RKO (cell line): ENCODE measurements around the gene ATXN10.

ENCODE experiments used
- DNase-seq: peaks from one replicate; pipeline ENCODE4 v3.0.0-alpha.2; 2016; ENCODE audit warnings: low spot score

ATXN10 gene

DNA sequence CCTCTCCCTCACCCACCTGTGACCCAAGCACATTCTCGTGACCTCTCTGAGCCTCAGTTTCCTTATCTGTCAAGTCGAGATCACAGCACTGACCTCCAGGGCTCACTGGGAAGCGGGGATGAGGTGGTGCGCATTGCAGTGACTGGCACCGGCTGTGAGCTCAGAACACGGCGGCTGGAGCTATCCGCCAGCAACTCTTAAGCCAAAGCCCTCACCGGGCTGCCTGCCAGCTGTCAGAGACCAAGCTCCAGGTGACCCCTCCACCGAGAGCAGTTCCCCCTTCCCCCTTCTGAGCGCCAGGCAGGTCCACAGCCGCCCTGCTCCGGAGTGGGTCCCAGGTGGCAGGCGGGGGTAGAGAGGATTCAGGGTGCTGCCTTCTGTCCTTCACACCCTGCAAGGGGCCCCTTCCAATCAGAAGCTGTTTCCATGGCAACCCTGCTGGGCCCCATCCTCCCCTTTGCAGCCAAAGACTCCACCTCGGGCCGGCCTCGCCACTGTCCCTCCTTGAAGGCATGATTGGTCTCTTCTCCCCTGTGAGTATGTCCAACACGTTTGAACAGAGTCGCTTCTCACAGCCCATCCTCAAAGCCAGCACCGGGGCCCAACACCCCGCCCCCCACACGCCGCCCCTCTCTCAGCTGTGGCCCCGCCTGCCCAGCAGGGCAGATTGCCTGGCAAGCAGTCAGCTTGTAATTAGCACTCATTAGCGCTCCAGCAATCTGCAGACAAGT is 206.6 kb downstream of the ATXN10 start:
- DNase-seq = peak; percentile 5

DNA sequence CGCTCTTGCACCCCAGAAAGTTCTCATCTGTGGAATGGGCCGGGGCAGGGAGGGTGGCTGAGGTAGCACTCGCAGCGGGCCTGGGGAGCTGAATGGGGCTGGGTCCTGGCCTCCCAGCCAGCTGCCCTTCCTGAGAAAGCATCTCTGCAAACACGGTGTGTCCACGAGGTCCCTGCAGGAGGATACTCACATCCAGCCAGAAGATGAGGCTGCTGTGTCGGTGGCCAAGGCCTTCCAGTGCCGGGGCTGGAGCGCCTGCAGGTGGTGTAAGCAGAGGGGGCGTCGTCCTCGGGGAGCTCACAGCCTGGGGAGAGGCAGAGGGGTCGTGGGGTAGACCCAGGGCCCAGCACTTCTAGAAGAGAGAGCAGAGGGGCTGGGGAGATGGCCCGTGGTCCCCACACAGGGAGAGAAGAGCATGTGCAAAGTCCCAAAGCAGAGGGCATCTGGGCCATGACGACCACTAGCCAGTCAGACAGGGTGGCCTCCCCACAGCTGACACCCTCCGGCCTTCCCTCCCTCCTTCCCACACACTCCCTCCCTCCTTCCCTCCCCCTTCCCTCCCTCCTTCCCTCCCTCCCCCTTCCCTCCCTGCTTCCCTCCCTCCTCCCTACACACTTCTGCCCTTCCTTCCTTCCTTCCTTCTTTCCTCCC is 207.4 kb downstream of the ATXN10 start:
- DNase-seq = no peak

DNA sequence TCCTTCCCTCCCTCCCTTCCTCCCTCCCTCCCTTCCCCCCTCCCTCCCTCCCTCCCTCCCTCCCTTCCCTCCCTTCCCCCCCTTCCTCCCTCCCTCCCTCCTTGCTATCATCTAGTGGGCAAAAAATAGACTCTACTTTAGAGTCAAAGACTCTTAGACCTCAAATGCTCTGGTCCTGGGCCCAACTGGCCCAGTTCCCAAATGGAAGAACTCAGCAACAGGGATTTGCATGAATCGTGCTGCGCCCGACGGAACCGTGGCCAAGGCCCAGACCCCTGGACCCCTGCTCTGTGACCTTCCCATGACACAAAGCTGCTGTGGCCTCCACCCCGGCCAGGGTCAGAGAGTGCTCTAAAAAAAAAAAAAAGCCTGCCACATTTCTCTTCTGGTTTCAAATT is 207.9 kb downstream of the ATXN10 start:
- DNase-seq = no peak

DNA sequence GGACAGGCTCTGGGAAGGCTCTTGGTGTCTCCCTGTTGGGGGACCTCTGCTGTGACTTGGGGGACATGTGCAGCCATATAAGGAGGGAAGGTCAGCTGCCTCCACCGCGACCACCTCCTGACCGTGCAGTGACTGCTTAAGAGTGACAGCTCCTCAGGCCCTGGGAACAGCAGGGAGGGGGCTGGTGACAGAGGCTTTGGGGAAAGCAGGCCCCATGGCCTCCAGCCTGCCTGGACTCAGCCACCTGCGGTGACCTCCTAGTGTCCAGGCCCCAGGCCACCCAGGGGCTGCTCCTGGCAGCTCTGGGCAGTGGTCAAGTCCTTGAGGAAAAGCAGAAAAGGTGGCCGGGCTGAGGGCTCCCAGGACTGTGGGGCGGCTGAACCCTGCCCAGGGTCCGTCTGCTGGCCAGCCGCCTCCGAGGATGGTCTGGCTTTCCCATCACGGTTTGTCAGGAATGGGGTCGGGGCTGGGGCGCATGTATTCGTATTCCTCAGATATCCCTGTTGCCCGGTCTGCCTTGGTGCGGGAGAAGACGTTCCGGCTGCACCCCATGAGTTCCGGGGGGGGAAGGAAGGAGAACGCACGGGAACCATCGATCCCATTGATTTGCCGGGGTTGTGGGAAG is 208.6 kb downstream of the ATXN10 start:
- no peak for DNase-seq

DNA sequence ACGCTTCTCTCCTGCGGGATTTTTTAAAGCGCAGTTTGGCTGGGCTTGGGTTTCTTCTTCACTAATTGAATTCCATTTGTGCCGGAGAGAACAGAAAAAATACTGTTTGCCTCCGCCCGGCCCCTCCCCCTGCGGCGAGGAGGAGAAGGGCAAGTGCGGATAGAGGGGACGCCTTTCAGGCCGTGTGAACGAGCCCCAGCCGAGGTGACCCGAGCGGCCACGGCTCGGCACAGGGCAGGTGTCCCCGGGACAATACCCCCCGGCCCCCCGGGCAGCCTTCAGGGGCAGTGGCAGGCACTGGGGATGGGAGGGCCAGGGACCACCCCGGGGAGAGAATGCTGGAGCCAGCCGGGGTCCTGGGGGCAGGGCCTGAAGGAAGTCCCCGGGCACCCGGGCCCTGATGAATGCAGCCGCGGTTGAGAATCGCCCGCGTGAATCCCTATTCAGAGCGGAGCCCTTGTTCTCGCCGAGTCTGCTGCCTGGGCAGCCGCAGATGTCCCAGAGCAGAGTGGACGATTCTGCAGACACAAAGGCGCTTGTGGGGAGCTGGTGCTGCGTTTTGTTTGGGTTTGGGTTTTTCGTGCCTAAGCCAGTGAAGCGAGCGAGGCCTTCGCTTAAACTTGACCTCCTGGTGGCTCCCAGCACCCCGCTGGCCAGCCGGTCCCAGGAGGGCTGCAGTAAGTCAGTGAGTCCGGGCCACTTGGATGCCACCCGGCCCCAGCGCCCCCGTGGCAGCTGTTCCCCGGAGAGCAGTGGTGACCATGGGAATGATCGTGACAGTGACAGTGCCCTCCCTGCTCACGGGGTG is 209.3 kb downstream of the ATXN10 start:
- DNase-seq = no peak

DNA sequence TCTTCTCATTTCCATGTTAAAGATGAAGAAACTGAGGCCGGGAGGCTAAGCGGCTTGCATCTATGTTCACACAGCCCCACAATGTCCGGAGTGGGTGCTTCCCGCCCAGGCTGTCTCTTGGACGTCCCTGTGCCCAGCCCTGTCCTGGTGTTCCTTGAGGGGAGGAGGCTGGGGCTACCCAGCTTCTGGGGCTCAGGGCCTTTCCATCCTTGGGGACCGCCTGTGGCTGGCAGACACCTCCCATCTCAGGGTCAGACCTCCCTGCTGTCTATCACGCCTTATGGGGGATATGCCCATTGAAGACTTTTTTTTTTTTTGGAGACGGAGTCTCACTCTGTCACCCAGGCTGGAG is 209.9 kb downstream of the ATXN10 start:
- no peak for DNase-seq

DNA sequence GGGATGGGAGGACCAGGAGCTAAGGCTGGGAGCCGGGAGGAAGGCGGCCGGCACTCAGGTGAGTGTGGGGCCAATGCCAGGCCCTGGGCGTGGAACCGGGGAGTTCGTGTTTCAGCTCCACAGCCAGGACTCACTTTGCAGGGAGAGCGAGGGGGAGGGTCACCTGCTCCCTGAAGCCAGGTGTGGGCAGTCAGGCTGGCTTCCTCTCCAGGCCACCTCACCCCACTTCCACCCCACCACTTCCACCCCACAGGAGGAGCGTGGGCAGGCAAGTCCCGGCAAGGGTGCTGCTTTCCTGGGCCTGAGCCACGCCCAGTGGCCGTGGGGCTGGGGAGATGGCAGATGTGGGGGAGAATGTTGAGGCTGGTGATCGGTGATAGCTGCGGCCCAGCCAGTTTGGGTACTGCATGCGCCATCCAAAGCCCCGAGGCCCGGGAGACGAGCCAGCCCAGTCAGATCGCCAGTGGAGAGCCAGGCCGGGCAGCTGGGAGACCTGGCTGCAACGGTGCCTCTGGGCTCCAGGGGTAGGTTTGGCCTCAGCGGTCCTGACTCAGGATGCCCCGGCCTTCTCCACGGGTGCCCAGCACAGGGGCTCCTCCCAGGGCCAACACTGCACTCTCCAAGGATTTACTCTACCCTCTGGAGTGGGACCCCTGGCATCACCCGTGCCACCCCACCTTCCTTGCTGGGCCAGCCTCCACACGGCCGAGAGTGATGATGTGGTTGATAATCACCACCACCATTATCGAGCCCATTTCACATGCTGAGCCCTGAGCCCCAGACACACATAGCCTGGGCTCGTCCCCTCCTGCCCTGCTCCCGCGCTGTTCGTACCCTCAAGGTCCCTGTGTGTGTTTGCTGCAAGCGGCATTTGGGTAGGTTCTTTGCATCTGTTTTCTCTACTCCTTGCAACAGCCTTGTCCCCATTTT is 211.5 kb downstream of the ATXN10 start:
- DNase-seq = no peak

DNA sequence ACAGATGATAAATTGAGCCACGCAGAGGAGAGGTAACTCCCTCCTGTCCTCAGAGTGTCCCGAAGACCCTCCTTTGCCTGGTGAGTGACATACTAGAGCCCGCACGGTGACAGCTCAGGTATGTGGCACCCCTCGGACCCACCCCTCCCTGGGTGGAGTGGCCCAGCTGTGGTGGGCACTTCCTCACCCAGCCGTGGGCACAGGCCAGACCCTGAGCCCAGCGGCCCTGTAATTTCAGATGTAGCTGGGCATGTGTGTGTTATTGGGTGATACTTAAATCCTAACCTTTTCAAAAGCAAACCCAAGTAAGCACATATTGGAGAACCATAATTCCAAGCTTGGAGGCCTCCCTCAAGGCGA is 212.2 kb downstream of the ATXN10 start:
- no peak for DNase-seq

DNA sequence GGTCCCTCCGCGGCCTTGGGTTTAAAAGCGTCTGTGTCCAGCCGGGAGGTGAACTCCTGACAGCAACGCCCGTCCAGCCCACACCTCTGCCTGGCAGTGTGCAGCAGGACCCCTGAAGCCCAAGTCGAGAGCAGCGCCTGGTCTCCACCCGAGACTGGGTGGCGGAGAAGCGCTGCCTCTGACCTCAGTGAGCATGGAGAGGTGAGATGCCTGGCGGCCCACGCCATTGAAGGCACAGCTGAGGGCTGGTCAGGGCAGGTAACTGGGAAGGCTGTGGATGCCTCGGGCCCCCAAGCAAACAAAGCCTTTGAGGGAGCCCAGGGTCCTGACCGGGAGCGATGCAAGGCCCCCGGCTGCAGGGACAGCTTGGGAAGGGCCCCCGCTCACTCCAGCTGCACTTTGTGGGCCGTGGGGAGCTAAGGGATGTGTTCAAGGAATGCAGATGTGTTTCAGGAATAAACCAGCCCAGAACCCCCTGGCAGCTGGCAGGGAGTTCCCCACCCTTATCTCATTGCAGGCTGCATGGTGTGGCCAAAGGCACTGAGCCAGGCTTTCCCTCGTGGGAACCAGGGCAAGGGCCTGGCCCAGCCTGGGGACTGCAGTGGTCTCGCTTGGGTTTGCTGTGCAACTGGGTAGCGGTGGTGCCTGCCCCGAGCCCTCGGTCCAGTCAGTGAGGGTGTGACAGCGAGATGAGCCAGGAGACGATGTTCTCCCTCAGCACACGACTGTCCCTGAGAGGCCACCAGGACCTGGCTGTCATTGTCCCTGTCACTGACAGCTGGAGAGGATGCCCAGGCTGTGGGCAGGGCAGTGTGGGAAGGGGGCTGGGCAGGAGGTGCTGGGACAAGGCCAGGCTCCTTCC is 212.8 kb downstream of the ATXN10 start:
- DNase-seq = no peak

DNA sequence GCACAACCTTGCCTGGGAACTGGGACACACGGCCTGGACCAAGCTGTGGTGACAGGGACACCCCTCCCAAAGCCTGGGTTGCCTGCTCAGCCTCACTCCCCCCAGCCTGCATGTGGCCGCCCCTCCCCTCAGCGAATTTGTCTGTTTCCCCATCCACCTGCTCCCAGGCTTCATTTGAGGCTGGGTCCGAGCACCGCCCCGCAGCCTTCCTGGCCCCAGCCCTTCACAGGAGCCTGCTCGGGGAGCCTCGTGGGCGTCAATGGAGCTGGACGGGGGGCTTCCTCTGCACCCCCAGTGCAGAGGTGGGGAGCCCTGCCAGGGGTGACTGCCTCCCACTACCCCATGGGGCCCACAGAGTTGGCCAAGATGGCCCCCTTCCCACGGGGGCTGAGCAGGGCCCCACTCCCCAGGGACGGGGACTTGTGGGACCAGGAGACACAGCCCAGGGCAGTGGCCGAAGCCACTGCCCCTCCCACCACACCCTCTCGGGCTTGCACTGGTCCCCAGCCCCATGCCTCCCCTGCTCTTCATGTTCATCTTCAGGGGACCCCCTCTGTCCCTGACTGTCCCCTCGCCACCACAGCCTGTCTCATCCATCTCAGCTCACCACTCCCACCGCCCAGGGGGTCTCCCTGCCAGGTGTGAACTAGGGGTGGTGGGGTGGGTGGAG is 213.7 kb downstream of the ATXN10 start:
- DNase-seq = no peak

DNA sequence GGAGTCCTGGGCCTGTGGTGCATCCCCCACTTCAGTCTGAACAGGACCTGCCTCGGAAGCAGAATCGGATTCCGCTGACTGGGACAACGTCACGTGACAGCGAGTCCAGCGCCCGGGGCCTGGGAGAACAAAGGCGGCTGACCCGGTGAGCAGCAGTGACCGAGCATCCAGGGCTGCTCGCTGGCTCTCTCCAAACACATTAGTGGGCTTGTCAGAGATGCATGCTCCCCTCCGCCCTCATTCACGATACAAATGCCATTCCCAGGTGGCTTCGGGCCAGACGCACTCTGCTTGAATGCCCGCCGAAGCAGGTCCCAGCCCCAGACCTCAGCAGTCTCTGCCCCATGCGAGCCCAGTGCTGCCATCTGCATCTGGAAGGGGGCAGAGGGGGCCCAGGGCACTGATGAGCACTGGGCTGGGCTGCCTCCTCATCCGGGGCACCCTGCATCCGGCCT is 214.3 kb downstream of the ATXN10 start:
- DNase-seq = no peak

DNA sequence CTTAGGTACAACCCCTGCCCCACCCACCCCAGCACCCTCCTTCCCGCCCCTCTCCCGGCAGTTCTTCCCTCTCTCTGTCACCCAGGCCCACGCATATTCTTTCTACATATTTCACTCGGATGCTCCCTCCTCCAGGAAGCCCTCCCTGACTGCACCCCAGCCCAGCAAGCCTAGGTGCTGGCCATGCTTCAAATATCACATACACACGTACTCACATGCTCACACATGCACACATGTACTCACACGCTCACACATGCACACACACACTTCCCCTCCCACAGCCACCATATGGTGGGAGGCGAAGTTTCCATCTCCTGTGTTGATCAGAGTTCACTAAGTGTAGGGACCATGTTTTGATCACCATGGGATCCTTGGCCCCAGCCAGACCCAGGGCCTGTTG is 214.9 kb downstream of the ATXN10 start:
- DNase-seq = no peak

DNA sequence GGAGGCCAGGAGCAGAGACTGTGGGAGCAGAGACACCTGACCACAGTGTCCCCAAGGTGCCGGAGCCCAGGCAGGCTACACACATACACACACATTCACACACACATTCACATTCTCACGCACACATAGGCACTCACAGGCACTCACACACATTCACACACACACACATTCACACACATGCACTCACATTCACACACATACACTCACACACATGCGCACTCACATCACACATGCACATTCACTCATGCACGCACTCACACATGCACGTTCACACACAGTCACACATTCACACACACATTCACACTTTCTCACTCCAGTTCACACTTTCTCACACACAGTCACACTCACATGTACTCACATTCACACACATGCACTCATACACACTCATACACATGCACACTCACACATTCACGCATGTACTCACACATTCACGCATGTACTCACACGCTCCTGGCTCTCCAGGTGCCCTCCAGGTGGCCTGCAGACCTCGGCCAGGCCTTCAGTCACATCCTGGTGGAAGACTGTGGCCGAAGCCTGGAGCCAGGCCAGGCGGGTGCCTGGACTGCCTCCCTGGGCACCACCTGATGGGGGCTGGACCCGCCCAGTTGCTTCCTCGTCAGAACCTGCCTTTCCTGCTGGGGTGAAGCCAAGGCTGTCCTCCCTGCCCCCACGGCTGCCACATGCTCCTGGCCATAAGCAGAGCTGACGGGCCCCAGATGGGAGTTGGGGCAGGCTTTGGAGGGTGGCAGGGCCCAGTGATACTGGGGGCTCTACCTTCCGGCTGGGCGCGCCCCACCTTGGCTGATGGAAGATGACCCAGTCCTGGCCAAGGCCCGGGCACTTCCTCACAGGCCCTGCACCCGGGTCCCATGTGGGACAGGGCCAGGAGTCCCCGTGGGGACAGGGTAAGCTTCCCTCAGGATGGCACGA is 215.8 kb downstream of the ATXN10 start:
- no peak for DNase-seq

DNA sequence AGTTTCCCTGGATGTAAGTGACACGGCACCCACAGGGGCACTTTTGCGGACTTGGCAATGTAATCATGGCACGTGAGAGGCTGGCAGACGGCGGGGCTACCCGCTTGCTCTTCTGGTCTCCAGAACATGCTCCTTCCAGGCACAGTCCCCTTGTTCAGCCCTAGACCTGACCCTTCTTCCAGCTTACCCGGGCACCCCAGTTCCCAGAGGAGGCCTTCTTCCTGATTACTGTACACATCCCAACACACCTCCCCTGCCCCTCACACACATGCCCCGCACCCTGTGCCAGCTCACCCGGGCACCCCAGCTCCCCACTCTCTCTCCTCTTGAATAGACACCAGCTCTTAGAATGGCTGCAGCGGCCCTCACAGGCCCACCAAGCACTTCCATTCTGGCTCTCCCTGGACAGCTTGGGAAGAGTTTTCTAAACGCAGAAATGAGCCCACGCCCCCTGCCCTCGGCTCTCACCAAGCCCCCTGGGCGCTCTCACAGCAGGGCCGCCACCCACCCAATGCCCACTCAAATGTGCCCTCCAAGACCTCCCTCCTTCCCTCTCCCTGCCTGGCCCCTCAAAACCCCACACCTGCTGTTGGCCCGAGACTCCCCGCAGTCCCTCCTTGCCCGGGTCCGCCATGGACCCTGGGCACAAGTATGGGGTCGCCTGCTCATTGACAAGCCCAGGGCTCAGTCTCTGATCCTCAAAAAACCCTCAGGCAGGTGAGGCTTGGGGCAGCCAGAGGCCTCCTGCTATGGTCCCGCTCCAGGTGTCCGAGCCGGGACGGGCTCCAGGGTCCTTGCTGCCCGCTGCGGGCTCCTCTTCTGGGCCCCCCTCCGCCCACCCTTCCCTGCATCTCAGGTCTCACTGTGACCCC is 216.8 kb downstream of the ATXN10 start:
- DNase-seq = no peak

DNA sequence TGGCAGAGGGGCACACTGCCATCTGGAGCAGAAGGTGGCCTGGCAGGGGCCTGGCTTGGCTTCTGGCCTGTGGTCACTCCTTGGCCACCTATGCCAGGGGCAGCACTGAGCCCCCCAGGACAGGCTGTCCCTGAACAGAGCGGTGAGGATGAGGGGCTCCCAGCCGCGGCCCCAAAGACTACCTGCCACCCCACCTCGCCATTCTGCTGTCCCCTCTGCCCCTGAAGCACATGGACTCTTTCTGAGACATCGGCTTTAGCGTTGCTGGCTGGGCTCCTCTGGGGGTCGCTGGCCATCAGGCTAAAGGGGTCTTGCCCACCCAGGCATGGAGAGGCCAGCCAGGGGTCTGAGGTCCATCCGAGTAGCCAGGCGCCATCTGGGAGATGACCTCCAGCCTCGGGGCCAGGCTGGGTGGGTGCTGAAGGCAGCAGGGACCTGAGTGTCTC is 217.5 kb downstream of the ATXN10 start:
- DNase-seq = no peak

DNA sequence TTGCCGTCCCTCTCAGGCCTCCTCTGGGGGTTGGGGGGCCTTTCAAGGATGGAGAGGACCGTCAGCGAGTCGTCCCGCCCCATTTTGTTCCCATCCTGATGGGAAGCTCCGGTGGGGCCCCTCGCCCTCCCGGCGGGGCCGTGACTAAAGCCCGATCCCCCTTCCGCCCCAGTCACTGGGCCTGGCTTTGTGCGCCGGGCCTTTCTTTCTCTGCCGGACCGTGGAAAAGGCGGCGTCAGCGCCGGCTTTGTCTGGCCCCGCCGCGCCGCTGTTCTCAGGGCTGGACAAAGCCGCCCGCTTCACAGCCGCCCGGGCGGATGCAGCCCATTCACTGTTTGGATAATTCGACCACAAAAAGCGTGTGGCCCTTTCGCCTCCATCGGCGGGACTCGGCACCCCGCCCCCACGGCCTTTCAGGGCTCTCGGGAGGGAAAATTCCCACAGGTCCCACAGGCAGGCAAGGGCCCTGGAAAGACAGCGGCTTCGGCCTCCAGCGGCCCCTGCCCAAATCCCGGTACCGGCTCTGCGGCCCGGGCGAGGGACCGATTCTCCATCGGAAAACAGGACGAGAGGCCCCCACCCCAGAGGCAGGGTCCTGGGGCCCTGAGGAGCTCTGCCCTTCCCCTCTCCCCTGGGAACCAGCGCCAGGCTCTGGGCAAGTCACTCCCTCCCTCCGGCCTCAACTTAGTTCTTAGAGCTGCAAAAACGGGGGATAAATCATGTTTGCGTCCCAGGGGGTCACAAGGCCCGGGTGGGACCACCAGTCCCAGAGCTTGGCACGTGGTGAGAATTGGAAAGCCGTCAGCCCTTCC is 218.1 kb downstream of the ATXN10 start:
- DNase-seq = no peak

DNA sequence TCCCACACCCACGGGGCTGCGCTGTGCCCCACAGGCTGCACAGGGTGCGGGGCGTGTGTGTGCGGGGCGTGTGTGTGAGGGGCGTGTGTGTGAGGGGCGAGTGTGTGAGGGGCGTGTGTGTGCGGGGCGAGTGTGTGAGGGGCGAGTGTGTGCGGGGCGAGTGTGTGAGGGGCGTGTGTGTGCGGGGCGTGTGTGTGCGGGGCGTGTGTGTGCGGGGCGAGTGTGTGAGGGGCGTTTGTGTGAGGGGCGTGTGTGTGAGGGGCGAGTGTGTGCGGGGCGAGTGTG is 218.7 kb downstream of the ATXN10 start:
- no peak for DNase-seq
